Activated CD4-positive, CD25-positive, alpha-beta regulatory T cell (primary cell): ENCODE data around the gene FAM13A.

Experiments
- DNase-seq, 4 experiments: peaks; one replicate each; lab custom pipeline; 2025; lab: John Stamatoyannopoulos, UW

FAM13A gene

GRCh38 chr4:88745175-88745574 is 311.8 kb downstream of the FAM13A start:
- no peak for DNase-seq

- DNase-seq, result no peak
Measured at GRCh38 chr4:88744609-88745008, 312.4 kb downstream of the FAM13A start.

GRCh38 chr4:88743696-88744095 is 313.3 kb downstream of the FAM13A start:
- DNase-seq, result no peak

- DNase-seq, result no peak
Measured at GRCh38 chr4:88742561-88742960, 314.4 kb downstream of the FAM13A start.

GRCh38 chr4:88738180-88738579 is 318.8 kb downstream of the FAM13A start:
- no peak for DNase-seq

GRCh38 chr4:88737307-88737941 is 319.6 kb downstream of the FAM13A start:
- DNase-seq, result no peak

- DNase-seq, result no peak
Measured at GRCh38 chr4:88736264-88736663, 320.7 kb downstream of the FAM13A start.

GRCh38 chr4:88735564-88735963 is 321.4 kb downstream of the FAM13A start:
- no peak for DNase-seq

- DNase-seq, result no peak
Measured at GRCh38 chr4:88734403-88734949, 322.5 kb downstream of the FAM13A start.

- DNase-seq, result no peak
Measured at GRCh38 chr4:88732714-88733368, 324.1 kb downstream of the FAM13A start.

- no peak for DNase-seq
Measured at GRCh38 chr4:88731381-88731780, 325.6 kb downstream of the FAM13A start.

GRCh38 chr4:88730811-88731210 is 326.2 kb downstream of the FAM13A start:
- no peak for DNase-seq

- no peak for DNase-seq
Measured at GRCh38 chr4:88729146-88729760, 327.7 kb downstream of the FAM13A start.

- DNase-seq, result no peak
Measured at GRCh38 chr4:88728146-88728545, 328.8 kb downstream of the FAM13A start.

- no peak for DNase-seq
Measured at GRCh38 chr4:88725986-88726385, 331.0 kb downstream of the FAM13A start.

GRCh38 chr4:88725143-88725542 is 331.8 kb downstream of the FAM13A start:
- no peak for DNase-seq

GRCh38 chr4:88724406-88724805 is 332.6 kb downstream of the FAM13A start:
- no peak for DNase-seq

- no peak for DNase-seq
Measured at GRCh38 chr4:88722828-88723227, 334.2 kb downstream of the FAM13A start.

GRCh38 chr4:88722276-88722780 is 334.7 kb downstream of the FAM13A start:
- DNase-seq, result no peak

GRCh38 chr4:88720451-88721428 is 336.2 kb downstream of the FAM13A start:
- no peak for DNase-seq

GRCh38 chr4:88719381-88719780 is 337.6 kb downstream of the FAM13A start:
- no peak for DNase-seq

- no peak for DNase-seq
Measured at GRCh38 chr4:88718098-88718497, 338.9 kb downstream of the FAM13A start.
